Esophagus squamous epithelium (tissue), 5 donors: ENCODE measurements around the gene CENPE. TPM values are rescaled to one million over a fixed set of nuclear protein-coding genes. Genes with fewer than 3 reads are reported as not detected.
A peak's percentile ranks its signal among the peaks of the same experiment; 100 is the strongest.
"Not testable (repeated sequence)": the region's sequence is repeated elsewhere in the genome, so short reads cannot be mapped to it uniquely, and the experiment has no call there.

ENCODE experiments used
- DNase-seq: peaks from one replicate; lab custom pipeline; 2025; lab: John Stamatoyannopoulos, UW
- H3K27ac ChIP-seq, 4 donors: fragments of 200-600 bp; sonication (generic); one replicate each; pipeline ENCODE4 v1.5.1; 2016 to 2019; ENCODE audit warnings: mild to moderate bottlenecking in 1 of 4
- H3K27me3 ChIP-seq, 4 donors: fragments of 200-600 bp; sonication (generic); 1 replicate in 3 of 4; 2 replicates in 1 of 4; pipeline versions ENCODE4 v1.5.1 to v1.6.0; 2017 to 2021; ENCODE audit warnings: antibody characterized with exemption in 1 of 4
- H3K36me3 ChIP-seq, 3 donors: fragments of 200-600 bp; sonication (generic); one replicate each; pipeline ENCODE4 v1.5.1; 2016 to 2019
- H3K4me1 ChIP-seq, 3 donors: fragments of 200-600 bp; sonication (generic); one replicate each; pipeline ENCODE4 v1.5.1; 2017 to 2019
- H3K4me3 ChIP-seq, 4 donors: fragments of 200-600 bp; sonication (generic); 1 replicate in 3 of 4; 2 replicates in 1 of 4; pipeline ENCODE4 v1.5.1; 2016 to 2019; ENCODE audit warnings: mild to moderate bottlenecking in 2 of 4, moderate library complexity in 1 of 4
- H3K9me3 ChIP-seq, 3 donors: fragments of 200-600 bp; sonication (generic); one replicate each; pipeline ENCODE4 v1.5.1; 2016 to 2019
- CTCF ChIP-seq, 6 experiments: fragments of 450-650 bp in 4 of 6; fragments of 200-600 bp in 2 of 6; sonication (generic) in 2 of 6; IDR thresholded peaks; one replicate each; pipeline ENCODE4 v1.5.1; 2016 to 2019; ENCODE audit warnings: antibody characterized with exemption in 6 of 6, mild to moderate bottlenecking in 4 of 6, moderate library complexity in 4 of 6
- POLR2A ChIP-seq, 4 donors: fragments of 450-650 bp; IDR thresholded peaks; one replicate each; pipeline ENCODE4 v1.6.1; 2017; ENCODE audit warnings: antibody characterized with exemption in 4 of 4, mild to moderate bottlenecking in 4 of 4, moderate library complexity in 3 of 4
- WGBS, 2 donors: methylation state at CpG; one replicate each; pipeline ENCODE4 v1.1.5; 2018; 5-methylcytosine and 5-hydroxymethylcytosine counted together
- intact Hi-C: fragments of 100-400 bp; cut with DNase I; formaldehyde crosslinking; loops from one replicate; pipeline ENCODE4 v1.15.0; 2022
- total RNA-seq, 4 donors: library from RNA; depleted of rRNA; stranded (reverse); fragments of >200 nt; gene quantifications; one replicate each; pipeline ENCODE4 v1.1.0, GENCODE V29; 2016
- donor health status: DM: yes; HTN: yes; CAD: no.

Gene CENPE, protein sequence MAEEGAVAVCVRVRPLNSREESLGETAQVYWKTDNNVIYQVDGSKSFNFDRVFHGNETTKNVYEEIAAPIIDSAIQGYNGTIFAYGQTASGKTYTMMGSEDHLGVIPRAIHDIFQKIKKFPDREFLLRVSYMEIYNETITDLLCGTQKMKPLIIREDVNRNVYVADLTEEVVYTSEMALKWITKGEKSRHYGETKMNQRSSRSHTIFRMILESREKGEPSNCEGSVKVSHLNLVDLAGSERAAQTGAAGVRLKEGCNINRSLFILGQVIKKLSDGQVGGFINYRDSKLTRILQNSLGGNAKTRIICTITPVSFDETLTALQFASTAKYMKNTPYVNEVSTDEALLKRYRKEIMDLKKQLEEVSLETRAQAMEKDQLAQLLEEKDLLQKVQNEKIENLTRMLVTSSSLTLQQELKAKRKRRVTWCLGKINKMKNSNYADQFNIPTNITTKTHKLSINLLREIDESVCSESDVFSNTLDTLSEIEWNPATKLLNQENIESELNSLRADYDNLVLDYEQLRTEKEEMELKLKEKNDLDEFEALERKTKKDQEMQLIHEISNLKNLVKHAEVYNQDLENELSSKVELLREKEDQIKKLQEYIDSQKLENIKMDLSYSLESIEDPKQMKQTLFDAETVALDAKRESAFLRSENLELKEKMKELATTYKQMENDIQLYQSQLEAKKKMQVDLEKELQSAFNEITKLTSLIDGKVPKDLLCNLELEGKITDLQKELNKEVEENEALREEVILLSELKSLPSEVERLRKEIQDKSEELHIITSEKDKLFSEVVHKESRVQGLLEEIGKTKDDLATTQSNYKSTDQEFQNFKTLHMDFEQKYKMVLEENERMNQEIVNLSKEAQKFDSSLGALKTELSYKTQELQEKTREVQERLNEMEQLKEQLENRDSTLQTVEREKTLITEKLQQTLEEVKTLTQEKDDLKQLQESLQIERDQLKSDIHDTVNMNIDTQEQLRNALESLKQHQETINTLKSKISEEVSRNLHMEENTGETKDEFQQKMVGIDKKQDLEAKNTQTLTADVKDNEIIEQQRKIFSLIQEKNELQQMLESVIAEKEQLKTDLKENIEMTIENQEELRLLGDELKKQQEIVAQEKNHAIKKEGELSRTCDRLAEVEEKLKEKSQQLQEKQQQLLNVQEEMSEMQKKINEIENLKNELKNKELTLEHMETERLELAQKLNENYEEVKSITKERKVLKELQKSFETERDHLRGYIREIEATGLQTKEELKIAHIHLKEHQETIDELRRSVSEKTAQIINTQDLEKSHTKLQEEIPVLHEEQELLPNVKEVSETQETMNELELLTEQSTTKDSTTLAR (N-terminal part only)
- 10 to 100 TPM in 2 of 4 donors, 1 to 10 TPM in 2; 3.0 to 14.3 (median 7.7) TPM for total RNA-seq

DNA sequence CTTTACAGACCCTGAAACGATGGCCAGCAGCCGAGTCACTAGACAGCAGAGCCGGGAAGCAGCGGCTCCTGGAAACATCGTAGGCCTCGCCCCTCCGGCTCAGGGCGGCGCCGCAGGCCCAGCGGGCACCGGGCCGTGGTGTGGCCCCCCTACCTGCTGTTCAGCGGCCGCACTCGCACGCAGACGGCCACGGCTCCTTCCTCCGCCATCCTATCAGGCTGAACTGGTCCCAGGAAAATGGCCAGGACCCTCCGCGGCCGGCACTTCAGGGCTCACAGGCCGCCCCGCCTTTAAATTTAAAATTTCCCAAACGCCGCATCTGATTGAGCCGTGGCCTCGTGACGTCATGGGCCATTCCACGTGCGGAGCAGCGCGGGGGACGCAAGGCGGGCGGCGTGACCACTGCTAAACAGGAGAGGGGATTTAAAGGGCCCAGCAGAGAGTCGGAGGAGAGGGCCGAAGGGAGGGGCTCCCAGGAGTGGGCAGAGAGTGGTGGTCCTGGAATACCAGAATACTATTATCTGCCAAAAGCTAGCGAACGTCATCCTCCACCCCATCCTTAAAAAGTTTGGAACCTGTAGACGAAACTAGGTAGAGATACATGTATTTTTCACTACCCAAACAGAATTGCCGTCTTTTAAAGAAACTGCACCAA lies at the start of gene CENPE:
Gene CENPE, minus strand, starts transcription at position 233 of the 655 bp plus-strand sequence. Its CDS starts 24 bp downstream, at position 209.
- H3K9me3 ChIP-seq = no peaks in the 10 kb centered on the region
- TF ChIP-seq POLR2A (IDR thresholded peaks at IDR 0.05) = no peak
- TF ChIP-seq CTCF (IDR thresholded peaks at IDR 0.05) = peak in 1 of 6 experiments; percentile 6
- peaks cover 0 to 19% (median 6%) of the 10 kb centered on the region in 3 donors for H3K4me1 ChIP-seq
- peaks cover 0 to 6% (median 0%) of the 10 kb centered on the region in 4 donors for H3K27me3 ChIP-seq
- peak; percentile 27 for DNase-seq
- H3K27ac ChIP-seq = peak within 1 kb of the TSS; percentile 75 to 93 (median 86)
- peak within 1 kb of the TSS; percentile 72 to 86 (median 80) for H3K4me3 ChIP-seq
- no peaks in the 10 kb centered on the region for H3K36me3 ChIP-seq
- intact Hi-C loops = no loop called here
- 0% methylated on average over 9 to 10 of the region's 44 CpGs for WGBS, 2 donors

DNA sequence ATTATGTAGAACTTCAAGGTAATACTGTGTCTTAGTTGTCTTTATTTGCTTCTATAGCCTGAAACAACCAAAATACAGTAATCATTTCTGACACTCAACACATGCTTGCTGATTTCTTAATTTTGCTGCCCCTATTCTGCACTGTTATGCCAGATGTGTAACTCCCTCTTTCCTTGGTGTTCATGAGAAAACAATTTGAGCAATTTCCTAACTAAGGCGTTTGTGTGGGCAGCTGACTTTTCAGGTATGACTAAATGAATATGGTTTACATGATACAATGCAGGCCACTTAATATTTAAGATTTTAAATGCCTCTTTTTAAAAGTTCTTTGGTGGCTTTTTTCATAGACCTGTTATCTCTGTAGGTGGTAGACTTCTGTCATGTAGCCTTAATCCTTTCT lies 46.1 kb upstream of the CENPE start:
- no peak overlapping the region for H3K27ac ChIP-seq
- intact Hi-C loops = no loop called here
- no peak for DNase-seq
- H3K9me3 ChIP-seq = peaks cover 0 to 6% (median 4%) of the 10 kb centered on the region in 3 donors
- no peaks in the 10 kb centered on the region for H3K4me1 ChIP-seq
- WGBS, 2 donors = 33 to 50% methylated on average over 1 of the region's 1 CpG
- H3K36me3 ChIP-seq = no peaks in the 10 kb centered on the region
- TF ChIP-seq CTCF (IDR thresholded peaks at IDR 0.05) = no peak
- TF ChIP-seq POLR2A (IDR thresholded peaks at IDR 0.05) = no peak
- no peak overlapping the region for H3K4me3 ChIP-seq
- no peaks in the 10 kb centered on the region for H3K27me3 ChIP-seq

GRCh38 chr4:103230938-103231337 lies 32.8 kb upstream of the CENPE start:
- H3K27ac ChIP-seq, H3K27me3 ChIP-seq, H3K9me3 ChIP-seq, H3K36me3 ChIP-seq, intact Hi-C loops, DNase-seq, H3K4me3 ChIP-seq, H3K4me1 ChIP-seq: not testable (repeated sequence)
- 51 to 63% methylated on average over 3 of the region's 3 CpGs for WGBS, 2 donors

- intact Hi-C loops, DNase-seq: not testable (repeated sequence)
- 36 to 48% methylated on average over 4 of the region's 4 CpGs for WGBS, 2 donors
Measured at GRCh38 chr4:103223556-103223955, 25.4 kb upstream of the CENPE start.

DNA sequence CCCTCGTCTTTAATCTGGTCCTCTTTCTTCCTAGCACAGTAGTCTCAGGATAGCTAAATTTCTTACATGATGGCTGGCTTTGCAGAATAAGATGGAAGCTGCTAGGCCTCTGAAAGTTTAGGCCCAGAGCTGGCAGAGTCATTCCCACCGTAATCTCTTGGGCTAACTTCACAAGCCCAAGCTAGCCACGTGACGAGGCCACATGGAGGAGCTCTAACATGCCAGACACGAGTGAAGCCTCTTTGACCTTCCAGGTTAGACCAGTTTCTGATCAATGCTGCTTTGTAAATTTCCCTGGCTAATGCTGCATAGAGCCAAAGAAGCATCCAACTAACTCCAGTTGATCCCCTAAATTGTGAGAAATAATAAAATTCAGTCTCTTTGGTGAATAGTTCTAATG lies 9.5 kb upstream of the CENPE start:
- WGBS, 2 donors = 55 to 71% methylated on average over 3 to 5 of the region's 5 CpGs
- Histone ChIP-seq H3K4me1 (no peaks in the 10 kb centered on the region), H3K9me3 (no peaks in the 10 kb centered on the region), H3K27ac (no peak overlapping the region), H3K36me3 (no peaks in the 10 kb centered on the region), H3K4me3 (no peak overlapping the region), H3K27me3 (no peaks in the 10 kb centered on the region)
- no peak for DNase-seq
- intact Hi-C loops = no loop called here
- TF ChIP-seq POLR2A (IDR thresholded peaks at IDR 0.05) (no peak), CTCF (IDR thresholded peaks at IDR 0.05) (no peak)

More at GRCh38 chr4:103223556-103223955, 25.4 kb upstream of the CENPE start:
- H3K27me3 ChIP-seq, H3K36me3 ChIP-seq, H3K4me1 ChIP-seq, H3K27ac ChIP-seq, H3K9me3 ChIP-seq, H3K4me3 ChIP-seq: not testable (repeated sequence)
